HG02970 (cell line): ENCODE results near the gene GCNT2.
"Not testable (repeated sequence)": the region's sequence is repeated elsewhere in the genome, so short reads cannot be mapped to it uniquely, and the experiment has no call there.

Source experiments
- ATAC-seq: cut with Tn5 transposase; IDR thresholded peaks from one replicate; pipeline ENCODE4 v1.9.1; 2021; ENCODE audit warnings: mild to moderate bottlenecking, moderate library complexity, moderate number of reproducible peaks; ENCODE audit not compliant: unreplicated experiment, low FRiP score

The GCNT2 gene

GRCh38 chr6:10521104-10521808 lies at the start of gene GCNT2:
GCNT2 (plus strand) TSS chr6:10521351; CDS start chr6:10528912, 7,561 bp downstream.
- ATAC-seq = no peak

GRCh38 chr6:10472634-10473033 lies 48.5 kb upstream of the GCNT2 start:
- ATAC-seq = no peak

- ATAC-seq = no peak
Measured at GRCh38 chr6:10478187-10479040, 42.7 kb upstream of the GCNT2 start.

GRCh38 chr6:10479939-10480700 lies 41.0 kb upstream of the GCNT2 start:
- no peak for ATAC-seq

GRCh38 chr6:10481101-10481500 lies 40.0 kb upstream of the GCNT2 start:
- ATAC-seq = no peak

- ATAC-seq = no peak
Measured at GRCh38 chr6:10482636-10483257, 38.4 kb upstream of the GCNT2 start.

GRCh38 chr6:10484912-10485311 lies 36.2 kb upstream of the GCNT2 start:
- ATAC-seq = no peak

GRCh38 chr6:10485406-10485805 lies 35.7 kb upstream of the GCNT2 start:
- no peak for ATAC-seq

GRCh38 chr6:10486215-10486614 lies 34.9 kb upstream of the GCNT2 start:
- ATAC-seq = no peak

- ATAC-seq = not testable (repeated sequence)
Measured at GRCh38 chr6:10486944-10487588, 34.1 kb upstream of the GCNT2 start.

- no peak for ATAC-seq
Measured at GRCh38 chr6:10487668-10488327, 33.4 kb upstream of the GCNT2 start.

- ATAC-seq = no peak
Measured at GRCh38 chr6:10491463-10491862, 29.7 kb upstream of the GCNT2 start.

GRCh38 chr6:10491905-10492304 lies 29.2 kb upstream of the GCNT2 start:
- not testable (repeated sequence) for ATAC-seq

GRCh38 chr6:10495029-10495428 lies 26.1 kb upstream of the GCNT2 start:
- ATAC-seq = no peak

- ATAC-seq = no peak
Measured at GRCh38 chr6:10505529-10505928, 15.6 kb upstream of the GCNT2 start.

- no peak for ATAC-seq
Measured at GRCh38 chr6:10507298-10507697, 13.9 kb upstream of the GCNT2 start.

GRCh38 chr6:10507715-10508114 lies 13.4 kb upstream of the GCNT2 start:
- ATAC-seq = no peak

GRCh38 chr6:10510592-10511367 lies 10.4 kb upstream of the GCNT2 start:
- ATAC-seq = peak; percentile 76

- ATAC-seq = no peak
Measured at GRCh38 chr6:10511477-10511876, 9.7 kb upstream of the GCNT2 start.
